ENCODE measurements around the gene GSG1L.

GSG1L gene

DNA sequence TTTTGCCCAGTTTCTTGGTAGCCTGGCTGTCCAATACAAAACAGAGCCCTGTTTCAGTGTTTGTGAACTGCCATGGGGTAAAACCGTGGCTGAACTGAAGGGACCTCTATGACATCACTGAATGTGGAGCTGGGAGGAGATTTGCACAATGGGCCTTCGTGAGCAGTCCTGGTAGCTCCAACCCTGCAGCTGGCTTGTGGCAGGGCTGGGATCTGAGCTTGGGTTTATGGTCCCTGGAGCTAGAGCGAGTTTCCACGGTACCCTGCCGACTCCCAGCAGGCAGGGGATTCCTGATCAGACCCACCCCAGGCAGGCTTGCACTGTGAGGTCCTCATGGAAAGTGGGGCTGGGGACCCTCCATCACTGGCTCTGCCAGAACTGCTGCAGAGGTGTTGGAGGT is 247.0 kb downstream of the GSG1L start:
- Histone ChIP-seq H3K4me3 (ENCODE audit: low read depth, low read length) (no peak overlapping the region), H3K9me3 (ENCODE audit: severe bottlenecking) (peaks cover 7% of the 10 kb centered on the region), H3K27me3 (ENCODE audit: insufficient read depth, low read depth, severe bottlenecking) (no peaks in the 10 kb centered on the region), H3K27ac (no peak overlapping the region), H3K36me3 (no peaks in the 10 kb centered on the region)
- TF ChIP-seq, protein P1, sequence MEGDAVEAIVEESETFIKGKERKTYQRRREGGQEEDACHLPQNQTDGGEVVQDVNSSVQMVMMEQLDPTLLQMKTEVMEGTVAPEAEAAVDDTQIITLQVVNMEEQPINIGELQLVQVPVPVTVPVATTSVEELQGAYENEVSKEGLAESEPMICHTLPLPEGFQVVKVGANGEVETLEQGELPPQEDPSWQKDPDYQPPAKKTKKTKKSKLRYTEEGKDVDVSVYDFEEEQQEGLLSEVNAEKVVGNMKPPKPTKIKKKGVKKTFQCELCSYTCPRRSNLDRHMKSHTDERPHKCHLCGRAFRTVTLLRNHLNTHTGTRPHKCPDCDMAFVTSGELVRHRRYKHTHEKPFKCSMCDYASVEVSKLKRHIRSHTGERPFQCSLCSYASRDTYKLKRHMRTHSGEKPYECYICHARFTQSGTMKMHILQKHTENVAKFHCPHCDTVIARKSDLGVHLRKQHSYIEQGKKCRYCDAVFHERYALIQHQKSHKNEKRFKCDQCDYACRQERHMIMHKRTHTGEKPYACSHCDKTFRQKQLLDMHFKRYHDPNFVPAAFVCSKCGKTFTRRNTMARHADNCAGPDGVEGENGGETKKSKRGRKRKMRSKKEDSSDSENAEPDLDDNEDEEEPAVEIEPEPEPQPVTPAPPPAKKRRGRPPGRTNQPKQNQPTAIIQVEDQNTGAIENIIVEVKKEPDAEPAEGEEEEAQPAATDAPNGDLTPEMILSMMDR (IDR thresholded peaks at IDR 0.05; ENCODE audit: low read depth, low read length) = no peak
- no peak for DNase-seq

DNA sequence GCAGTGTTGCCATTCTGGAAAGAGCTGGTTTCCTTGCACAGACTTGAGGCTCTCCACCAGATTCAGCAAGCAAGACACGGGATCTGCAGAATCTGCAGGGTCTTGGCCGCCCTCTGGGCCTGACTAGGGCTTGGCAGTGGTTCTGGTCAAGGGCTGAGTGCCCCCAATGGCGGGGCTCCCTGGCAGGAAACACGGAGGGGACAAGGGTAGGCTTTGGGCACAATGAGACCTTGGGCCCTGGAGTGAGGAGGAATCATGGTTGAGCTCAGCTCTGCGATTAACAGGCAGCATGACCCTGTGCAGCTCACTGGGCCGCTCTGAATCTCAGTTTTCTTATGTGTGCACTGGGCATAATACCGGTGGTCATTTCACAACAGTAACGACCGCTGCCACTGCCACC is 249.9 kb downstream of the GSG1L start:
- TF ChIP-seq, protein P1 (IDR thresholded peaks at IDR 0.05; ENCODE audit: low read depth, low read length) = no peak
- Histone ChIP-seq H3K27me3 (ENCODE audit: insufficient read depth, low read depth, severe bottlenecking) (no peaks in the 10 kb centered on the region), H3K27ac (no peak overlapping the region)

DNA sequence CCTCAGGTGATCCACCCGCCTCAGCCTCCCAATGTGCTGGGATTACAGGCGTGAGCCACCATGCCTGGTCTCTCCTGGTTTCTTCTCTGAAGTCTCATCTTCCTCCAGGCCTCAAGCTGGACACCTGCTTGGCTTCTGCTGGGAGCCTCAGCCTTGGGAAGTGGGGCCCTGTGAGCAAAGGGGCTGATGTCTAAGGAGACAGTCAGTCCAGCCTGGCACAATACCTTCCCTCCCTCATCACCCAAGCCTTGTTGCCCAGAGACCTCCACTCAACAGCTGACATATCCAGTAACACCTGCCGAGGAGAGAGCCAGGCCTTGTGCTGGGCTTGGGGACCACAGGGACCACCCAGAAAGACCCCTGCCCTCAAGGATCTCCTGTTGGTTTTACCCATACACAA is 251.6 kb downstream of the GSG1L start:
- no peaks in the 10 kb centered on the region for H3K36me3 ChIP-seq
- DNase-seq = no peak
- peaks cover 7% of the 10 kb centered on the region for H3K9me3 ChIP-seq (ENCODE audit: severe bottlenecking)
- no peak overlapping the region for H3K27ac ChIP-seq
- TF ChIP-seq, protein P1 (IDR thresholded peaks at IDR 0.05; ENCODE audit: low read depth, low read length) = no peak
- H3K27me3 ChIP-seq (ENCODE audit: insufficient read depth, low read depth, severe bottlenecking) = no peaks in the 10 kb centered on the region
- no peak overlapping the region for H3K4me3 ChIP-seq (ENCODE audit: low read depth, low read length)

More for the DNA sequence above, 249.9 kb downstream of the GSG1L start:
- Histone ChIP-seq H3K36me3 (no peaks in the 10 kb centered on the region), H3K4me3 (ENCODE audit: low read depth, low read length) (no peak overlapping the region), H3K9me3 (ENCODE audit: severe bottlenecking) (peaks cover 7% of the 10 kb centered on the region)
- no peak for DNase-seq

DNA sequence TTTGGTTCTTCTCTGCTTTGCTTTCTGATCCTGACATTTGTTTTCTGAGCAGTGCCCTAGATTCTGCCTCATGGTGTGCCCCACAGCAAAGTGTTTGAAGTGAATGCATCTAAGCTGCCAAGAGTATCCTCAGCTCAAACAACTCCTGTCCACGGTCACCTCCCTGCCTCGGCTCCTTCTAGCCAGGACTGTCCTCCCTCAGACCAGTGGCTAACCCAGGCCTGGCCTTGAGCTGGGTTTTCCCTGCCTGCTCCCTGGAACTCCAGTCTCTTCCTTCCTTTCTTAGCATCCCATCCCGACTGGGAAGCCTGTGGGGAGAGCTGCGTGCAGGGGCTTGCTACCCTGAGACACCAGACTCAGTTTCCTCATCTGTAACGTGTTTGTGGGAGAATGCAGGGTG is 256.5 kb downstream of the GSG1L start:
- Histone ChIP-seq H3K27me3 (ENCODE audit: insufficient read depth, low read depth, severe bottlenecking) (no peaks in the 10 kb centered on the region), H3K4me3 (ENCODE audit: low read depth, low read length) (no peak overlapping the region), H3K36me3 (no peaks in the 10 kb centered on the region), H3K9me3 (ENCODE audit: severe bottlenecking) (no peaks in the 10 kb centered on the region), H3K27ac (no peak overlapping the region)
- TF ChIP-seq, protein P1 (IDR thresholded peaks at IDR 0.05; ENCODE audit: low read depth, low read length) = no peak
- no peak for DNase-seq

DNA sequence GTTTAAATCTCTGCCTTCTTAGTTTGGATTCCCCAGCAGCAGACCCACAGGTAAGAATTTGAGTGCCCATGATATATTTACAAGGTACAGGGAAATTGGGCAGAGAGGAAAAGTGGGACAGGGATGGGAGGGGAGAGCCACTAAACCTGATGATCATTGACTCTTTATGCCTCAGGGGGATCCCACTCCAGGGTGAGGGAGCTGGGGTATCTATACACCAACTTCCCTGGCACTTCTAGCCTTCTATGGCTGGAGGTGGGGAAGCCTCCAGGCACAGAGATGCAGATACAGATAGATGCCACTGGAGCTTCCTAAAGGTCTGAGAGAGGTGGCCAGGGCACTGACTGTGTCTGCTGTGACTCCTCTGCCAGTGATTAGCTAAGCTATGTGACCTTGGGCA is 257.1 kb downstream of the GSG1L start:
- no peaks in the 10 kb centered on the region for H3K9me3 ChIP-seq (ENCODE audit: severe bottlenecking)
- H3K36me3 ChIP-seq = no peaks in the 10 kb centered on the region
- TF ChIP-seq, protein P1 (IDR thresholded peaks at IDR 0.05; ENCODE audit: low read depth, low read length) = no peak
- H3K27me3 ChIP-seq (ENCODE audit: insufficient read depth, low read depth, severe bottlenecking) = no peaks in the 10 kb centered on the region
- no peak overlapping the region for H3K4me3 ChIP-seq (ENCODE audit: low read depth, low read length)
- DNase-seq = no peak
- H3K27ac ChIP-seq = no peak overlapping the region

DNA sequence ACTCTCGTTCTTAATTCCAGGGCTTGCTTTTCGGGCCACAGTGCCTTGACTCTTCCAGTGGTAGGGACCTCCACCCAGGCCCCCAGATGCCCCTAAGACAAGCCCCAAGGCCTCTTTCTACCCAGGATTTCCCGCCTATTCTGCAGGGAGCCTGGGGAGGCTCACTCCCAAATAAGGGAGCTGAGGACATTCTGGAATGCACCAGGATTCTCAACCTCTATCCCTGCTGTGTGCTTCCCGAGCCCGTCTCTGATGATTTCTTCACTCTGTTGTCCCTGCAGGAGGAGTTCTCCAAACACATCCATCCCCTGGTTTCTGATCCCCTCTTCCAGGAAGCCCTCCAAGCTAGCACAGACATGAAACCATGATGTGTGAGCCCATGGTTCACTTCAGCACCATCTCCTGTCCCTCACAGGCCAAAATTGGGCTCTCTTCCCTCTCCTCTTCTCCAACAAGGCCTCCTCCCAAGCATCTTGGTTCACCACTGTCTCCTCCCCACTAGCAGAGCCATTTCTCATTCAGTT is 257.6 kb downstream of the GSG1L start:
- no peaks in the 10 kb centered on the region for H3K9me3 ChIP-seq (ENCODE audit: severe bottlenecking)
- no peaks in the 10 kb centered on the region for H3K27me3 ChIP-seq (ENCODE audit: insufficient read depth, low read depth, severe bottlenecking)
- no peak overlapping the region for H3K4me3 ChIP-seq (ENCODE audit: low read depth, low read length)
- no peak for DNase-seq
- no peaks in the 10 kb centered on the region for H3K36me3 ChIP-seq
- TF ChIP-seq, protein P1 (IDR thresholded peaks at IDR 0.05; ENCODE audit: low read depth, low read length) = no peak
- no peak overlapping the region for H3K27ac ChIP-seq
